MM.1S (cell line): ENCODE measurements around the gene SMG6.

Experiments
- DNase-seq: peaks from one replicate; pipeline ENCODE4 v3.0.0-alpha.2; 2015
- H2AFZ ChIP-seq: fragments of 300-600 bp; sonication (generic); 2 replicates; pipeline ENCODE4 v1.6.0; 2016; ENCODE audit warnings: antibody characterized with exemption, low read length
- H3F3A ChIP-seq: fragments of 300-600 bp; sonication (generic); 2 replicates; pipeline ENCODE4 v1.6.1; 2016; ENCODE audit warnings: mild to moderate bottlenecking, antibody characterized with exemption, low read length, moderate library complexity, mixed read lengths; ENCODE audit not compliant: insufficient read depth
- H3K27ac ChIP-seq: fragments of 300-600 bp; sonication (generic); 2 replicates; pipeline ENCODE4 v1.5.1; 2016; ENCODE audit warnings: mild to moderate bottlenecking, low read length
- H3K27me3 ChIP-seq: fragments of 300-600 bp; sonication (generic); replicated peaks from 2 replicates; pipeline ENCODE4 v1.6.0; 2016; ENCODE audit warnings: low read length; ENCODE audit not compliant: insufficient read depth
- H3K36me3 ChIP-seq: fragments of 300-600 bp; sonication (generic); replicated peaks from 2 replicates; pipeline ENCODE4 v1.6.1; 2016; ENCODE audit warnings: mild to moderate bottlenecking, low read length, mixed read lengths; ENCODE audit not compliant: insufficient read depth
- H3K4me1 ChIP-seq: fragments of 300-600 bp; sonication (generic); 2 replicates; pipeline ENCODE4 v1.6.1; 2016; ENCODE audit warnings: low read length, mixed read lengths
- H3K4me2 ChIP-seq: fragments of 300-600 bp; sonication (generic); 2 replicates; pipeline ENCODE4 v1.6.0; 2016; ENCODE audit warnings: low read depth, low read length
- H3K4me3 ChIP-seq: fragments of 300-600 bp; sonication (generic); 2 replicates; pipeline ENCODE4 v1.5.1; 2016; ENCODE audit warnings: low read length, mixed read lengths
- H3K79me2 ChIP-seq: fragments of 300-600 bp; sonication (generic); 2 replicates; pipeline ENCODE4 v1.6.1; 2016; ENCODE audit warnings: mixed run types, low read length, mixed read lengths
- H3K9ac ChIP-seq: fragments of 300-600 bp; sonication (generic); 2 replicates; pipeline ENCODE4 v1.6.1; 2016; ENCODE audit warnings: low read length, mixed read lengths
- H3K9me2 ChIP-seq: fragments of 300-600 bp; sonication (generic); replicated peaks from 2 replicates; pipeline ENCODE4 v1.6.1; 2016; ENCODE audit warnings: mild to moderate bottlenecking, low read length, mixed read lengths; ENCODE audit not compliant: insufficient read depth
- H3K9me3 ChIP-seq: fragments of 300-600 bp; sonication (generic); replicated peaks from 2 replicates; pipeline ENCODE4 v1.6.1; 2016; ENCODE audit warnings: mild to moderate bottlenecking, low read length, mixed read lengths; ENCODE audit not compliant: insufficient read depth
- H4K20me1 ChIP-seq: fragments of 300-600 bp; sonication (generic); 2 replicates; pipeline ENCODE4 v1.6.1; 2016; ENCODE audit warnings: mild to moderate bottlenecking, low read length, moderate library complexity, mixed read lengths; ENCODE audit not compliant: insufficient read depth
- CTCF ChIP-seq: fragments of 300-600 bp; sonication (generic); IDR thresholded peaks from 2 replicates; pipeline ENCODE4 v1.5.1; 2016; ENCODE audit warnings: antibody characterized with exemption, low read length, mixed read lengths
- EZH2 ChIP-seq: fragments of 300-600 bp; sonication (generic); optimal IDR thresholded peaks from 2 replicates; pipeline ENCODE3; 2017; ENCODE audit warnings: low read depth, mild to moderate bottlenecking, antibody characterized with exemption, low read length, mixed read lengths
- EZH2phosphoT487 ChIP-seq: fragments of 300-600 bp; sonication (generic); IDR thresholded peaks from 2 replicates; pipeline ENCODE4 v1.6.1; 2018; ENCODE audit warnings: antibody characterized with exemption, low read length

Gene SMG6

GRCh38 chr17:2068031-2068518, 235.5 kb downstream of the SMG6 start:
- no peak overlapping the region for H3K4me3 ChIP-seq
- no peak overlapping the region for H3K4me2 ChIP-seq
- H3K27me3 ChIP-seq = no peaks in the 10 kb centered on the region
- H3K9me3 ChIP-seq = no peaks in the 10 kb centered on the region
- H4K20me1 ChIP-seq = no peaks in the 10 kb centered on the region
- H3F3A ChIP-seq = no peaks in the 10 kb centered on the region
- no peak overlapping the region for H3K27ac ChIP-seq
- TF ChIP-seq EZH2phosphoT487 (no peak), EZH2 (no peak)
- no peak for DNase-seq
- H2AFZ ChIP-seq = no peak overlapping the region
- no peaks in the 10 kb centered on the region for H3K4me1 ChIP-seq
- no peaks in the 10 kb centered on the region for H3K36me3 ChIP-seq
- no peaks in the 10 kb centered on the region for H3K9me2 ChIP-seq
- no peaks in the 10 kb centered on the region for H3K79me2 ChIP-seq
- H3K9ac ChIP-seq = no peak overlapping the region

DNA sequence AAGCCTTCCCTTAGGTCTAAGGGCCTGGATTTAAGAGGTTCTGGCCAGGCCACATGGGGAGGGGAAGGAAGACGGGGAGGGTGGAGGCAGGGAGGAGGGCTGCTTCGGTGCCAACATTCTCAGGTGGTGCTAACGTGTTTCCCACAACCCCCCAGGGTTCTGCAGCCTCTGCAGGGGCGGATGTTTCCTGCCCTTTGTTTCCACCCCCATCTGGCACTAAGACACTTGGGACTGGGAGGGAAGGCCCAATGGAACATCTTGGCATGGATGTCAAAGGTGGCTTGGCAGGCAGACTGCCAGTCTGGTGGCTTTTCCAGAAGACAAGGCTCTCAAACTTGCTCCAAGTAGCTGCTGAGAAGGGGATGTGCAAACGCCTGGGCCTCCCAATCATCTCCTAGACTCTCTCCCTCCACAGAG, 236.0 kb downstream of the SMG6 start:
- H3K36me3 ChIP-seq = no peaks in the 10 kb centered on the region
- no peaks in the 10 kb centered on the region for H4K20me1 ChIP-seq

DNA sequence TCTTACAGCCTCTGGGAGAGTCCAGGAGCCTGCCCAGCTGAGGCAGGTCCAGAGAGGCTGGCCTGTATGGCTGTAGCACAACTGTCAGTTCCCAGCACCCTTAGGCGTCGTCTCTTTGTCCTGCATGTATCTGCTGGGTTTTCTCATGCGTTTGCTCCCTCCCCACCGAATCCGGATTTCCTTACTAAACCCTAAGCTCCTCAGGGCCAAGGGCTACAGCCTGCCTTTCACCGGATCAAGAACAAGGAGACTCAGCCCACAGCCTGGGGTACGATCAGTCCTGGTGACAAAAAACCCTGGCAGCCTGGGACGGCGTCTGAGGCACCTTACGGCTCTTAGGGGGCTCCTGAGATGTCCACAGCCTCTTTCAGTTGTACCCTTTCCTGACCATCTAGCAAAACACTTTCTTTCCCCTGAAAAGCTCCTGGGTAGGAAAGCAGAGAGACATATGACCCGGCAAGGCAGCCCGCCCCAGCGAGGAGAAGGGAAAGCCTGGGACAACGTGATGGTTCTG, 236.5 kb downstream of the SMG6 start:
- H3K27ac ChIP-seq = no peak overlapping the region
- no peaks in the 10 kb centered on the region for H3K36me3 ChIP-seq
- no peak overlapping the region for H2AFZ ChIP-seq
- H4K20me1 ChIP-seq = no peaks in the 10 kb centered on the region
- DNase-seq = no peak
- TF ChIP-seq EZH2phosphoT487 = no peak
- no peak for TF ChIP-seq CTCF
- no peak for TF ChIP-seq EZH2
- no peaks in the 10 kb centered on the region for H3K4me1 ChIP-seq
- H3K9me2 ChIP-seq = no peaks in the 10 kb centered on the region
- no peaks in the 10 kb centered on the region for H3K9me3 ChIP-seq
- H3F3A ChIP-seq = no peaks in the 10 kb centered on the region
- H3K4me2 ChIP-seq = no peak overlapping the region
- H3K4me3 ChIP-seq = no peak overlapping the region
- H3K79me2 ChIP-seq = no peaks in the 10 kb centered on the region
- H3K27me3 ChIP-seq = no peaks in the 10 kb centered on the region
- no peak overlapping the region for H3K9ac ChIP-seq

More for the DNA sequence above, 236.0 kb downstream of the SMG6 start:
- Histone ChIP-seq H3K79me2 (no peaks in the 10 kb centered on the region), H3F3A (no peaks in the 10 kb centered on the region), H3K9me2 (no peaks in the 10 kb centered on the region), H3K27me3 (no peaks in the 10 kb centered on the region), H3K9me3 (no peaks in the 10 kb centered on the region), H3K4me1 (no peaks in the 10 kb centered on the region), H3K27ac (no peak overlapping the region), H3K4me3 (no peak overlapping the region), H2AFZ (no peak overlapping the region), H3K9ac (no peak overlapping the region), H3K4me2 (no peak overlapping the region)
- no peak for DNase-seq
- TF ChIP-seq EZH2 (no peak), CTCF (no peak), EZH2phosphoT487 (no peak)

DNA sequence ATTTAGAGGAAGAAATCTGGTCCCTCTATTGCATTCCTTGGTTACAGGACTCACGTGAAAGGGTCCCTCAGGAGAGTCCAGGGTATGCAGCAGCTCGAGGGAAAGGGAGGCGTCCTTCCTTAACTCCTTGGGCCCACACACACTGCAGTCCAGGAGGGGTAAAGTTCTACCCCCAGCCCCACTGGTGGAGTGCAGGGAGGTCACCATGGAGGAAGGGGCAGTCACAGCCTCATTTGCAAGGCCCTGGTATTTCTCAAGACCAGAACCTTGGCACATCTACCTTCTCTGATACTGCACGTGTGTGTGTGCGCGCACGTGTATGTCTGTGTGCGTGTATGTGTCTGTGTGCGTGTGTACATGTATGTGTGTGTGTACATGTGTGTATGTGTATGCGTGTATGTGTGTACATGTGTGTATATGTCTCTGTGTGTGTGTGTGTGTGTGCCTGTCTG, 237.6 kb downstream of the SMG6 start:
- Histone ChIP-seq H3K79me2 (no peaks in the 10 kb centered on the region), H3K27ac (no peak overlapping the region), H3K9me3 (no peaks in the 10 kb centered on the region), H3K36me3 (no peaks in the 10 kb centered on the region), H3K4me1 (no peaks in the 10 kb centered on the region), H3K9ac (no peak overlapping the region), H3K4me2 (no peak overlapping the region), H3K27me3 (no peaks in the 10 kb centered on the region), H3K9me2 (no peaks in the 10 kb centered on the region), H2AFZ (no peak overlapping the region), H3K4me3 (no peak overlapping the region), H4K20me1 (no peaks in the 10 kb centered on the region), H3F3A (no peaks in the 10 kb centered on the region)
- DNase-seq = no peak
- TF ChIP-seq CTCF (no peak), EZH2phosphoT487 (no peak), EZH2 (no peak)
